ENCODE data around the gene MRPS9.

MRPS9 gene

GRCh38 chr2:105056245-105056644, 18.4 kb downstream of the MRPS9 start:
- Histone ChIP-seq H3K4me3 (ENCODE audit: insufficient read depth, low read length, poor library complexity, severe bottlenecking) (no peak overlapping the region), H2AFZ (ENCODE audit: low read depth, low read length, severe bottlenecking) (no peak overlapping the region), H3K79me2 (ENCODE audit: insufficient read depth, low read length) (peaks cover 18% of the 10 kb centered on the region; the same call in 1 of the 2 replicates), H3K27me3 (ENCODE audit: low read length) (no peaks in the 10 kb centered on the region), H4K20me1 (ENCODE audit: low read depth, low read length) (no peaks in the 10 kb centered on the region), H3F3A (ENCODE audit: insufficient read depth) (no peaks in the 10 kb centered on the region), H3K36me3 (ENCODE audit: low read length) (peaks cover 5% of the 10 kb centered on the region; the same call in 1 of the 2 replicates), H3K9me3 (ENCODE audit: insufficient read depth, low read length) (no peaks in the 10 kb centered on the region), H3K27ac (ENCODE audit: low read depth, low read length) (no peak overlapping the region), H3K9ac (ENCODE audit: low read length) (no peak overlapping the region), H3K4me2 (ENCODE audit: low read depth, low read length, poor library complexity, severe bottlenecking) (no peak overlapping the region), H3K9me2 (replicated peaks; ENCODE audit: insufficient read depth, low read length) (no peaks in the 10 kb centered on the region)
- TF ChIP-seq, protein P1, sequence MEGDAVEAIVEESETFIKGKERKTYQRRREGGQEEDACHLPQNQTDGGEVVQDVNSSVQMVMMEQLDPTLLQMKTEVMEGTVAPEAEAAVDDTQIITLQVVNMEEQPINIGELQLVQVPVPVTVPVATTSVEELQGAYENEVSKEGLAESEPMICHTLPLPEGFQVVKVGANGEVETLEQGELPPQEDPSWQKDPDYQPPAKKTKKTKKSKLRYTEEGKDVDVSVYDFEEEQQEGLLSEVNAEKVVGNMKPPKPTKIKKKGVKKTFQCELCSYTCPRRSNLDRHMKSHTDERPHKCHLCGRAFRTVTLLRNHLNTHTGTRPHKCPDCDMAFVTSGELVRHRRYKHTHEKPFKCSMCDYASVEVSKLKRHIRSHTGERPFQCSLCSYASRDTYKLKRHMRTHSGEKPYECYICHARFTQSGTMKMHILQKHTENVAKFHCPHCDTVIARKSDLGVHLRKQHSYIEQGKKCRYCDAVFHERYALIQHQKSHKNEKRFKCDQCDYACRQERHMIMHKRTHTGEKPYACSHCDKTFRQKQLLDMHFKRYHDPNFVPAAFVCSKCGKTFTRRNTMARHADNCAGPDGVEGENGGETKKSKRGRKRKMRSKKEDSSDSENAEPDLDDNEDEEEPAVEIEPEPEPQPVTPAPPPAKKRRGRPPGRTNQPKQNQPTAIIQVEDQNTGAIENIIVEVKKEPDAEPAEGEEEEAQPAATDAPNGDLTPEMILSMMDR (IDR thresholded peaks at IDR 0.05; ENCODE audit: insufficient read depth, low read length, poor library complexity, severe bottlenecking), result no peak
- TF ChIP-seq EZH2phosphoT487 (conservative IDR thresholded peaks at IDR 0.05; ENCODE audit: low read length), result no peak

- Histone ChIP-seq H3K4me2 (ENCODE audit: low read depth, low read length, poor library complexity, severe bottlenecking) (no peak overlapping the region), H2AFZ (ENCODE audit: low read depth, low read length, severe bottlenecking) (no peak overlapping the region), H3K9me3 (ENCODE audit: insufficient read depth, low read length) (no peaks in the 10 kb centered on the region), H3K9me2 (replicated peaks; ENCODE audit: insufficient read depth, low read length) (no peaks in the 10 kb centered on the region), H3K27me3 (ENCODE audit: low read length) (no peaks in the 10 kb centered on the region), H3K79me2 (ENCODE audit: insufficient read depth, low read length) (peaks cover 18% of the 10 kb centered on the region; the same call in 1 of the 2 replicates), H3K36me3 (ENCODE audit: low read length) (peaks cover 5% of the 10 kb centered on the region; the same call in 1 of the 2 replicates), H3K27ac (ENCODE audit: low read depth, low read length) (no peak overlapping the region), H4K20me1 (ENCODE audit: low read depth, low read length) (no peaks in the 10 kb centered on the region), H3K9ac (ENCODE audit: low read length) (no peak overlapping the region), H3F3A (ENCODE audit: insufficient read depth) (no peaks in the 10 kb centered on the region), H3K4me3 (ENCODE audit: insufficient read depth, low read length, poor library complexity, severe bottlenecking) (no peak overlapping the region)
- TF ChIP-seq, protein P1 (IDR thresholded peaks at IDR 0.05; ENCODE audit: insufficient read depth, low read length, poor library complexity, severe bottlenecking), result no peak
- no peak for TF ChIP-seq EZH2phosphoT487 (conservative IDR thresholded peaks at IDR 0.05; ENCODE audit: low read length)
Measured at GRCh38 chr2:105057005-105057404, 19.1 kb downstream of the MRPS9 start.

DNA sequence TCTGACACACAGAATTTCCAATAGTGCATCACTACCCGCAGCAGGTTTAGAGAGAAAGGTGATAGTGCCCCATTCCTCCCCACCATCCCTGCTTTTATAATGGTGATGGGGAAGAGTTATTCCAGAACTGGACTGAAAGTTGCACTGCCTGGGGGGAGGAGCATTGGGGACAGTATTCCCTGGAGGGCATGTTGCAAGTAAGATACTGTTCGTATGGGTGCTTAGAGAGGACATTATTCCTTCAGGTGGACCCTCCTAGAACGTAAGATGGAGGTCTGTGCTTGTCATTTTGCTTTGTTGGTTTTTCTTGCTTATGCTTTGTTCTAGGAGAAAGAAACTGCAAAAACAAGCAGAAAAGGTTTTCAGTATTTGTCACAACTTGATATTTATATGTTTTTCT, 23.7 kb downstream of the MRPS9 start:
- H3K4me3 ChIP-seq (ENCODE audit: insufficient read depth, low read length, poor library complexity, severe bottlenecking), result no peak overlapping the region
- H3K9ac ChIP-seq (ENCODE audit: low read length), result no peak overlapping the region
- no peaks in the 10 kb centered on the region for H3K9me2 ChIP-seq (replicated peaks; ENCODE audit: insufficient read depth, low read length)
- no peaks in the 10 kb centered on the region for H3K27me3 ChIP-seq (ENCODE audit: low read length)
- H3K27ac ChIP-seq (ENCODE audit: low read depth, low read length), result no peak overlapping the region
- no peaks in the 10 kb centered on the region; the same call in 1 of the 2 replicates for H3K79me2 ChIP-seq (ENCODE audit: insufficient read depth, low read length)
- H2AFZ ChIP-seq (ENCODE audit: low read depth, low read length, severe bottlenecking), result no peak overlapping the region
- no peaks in the 10 kb centered on the region for H3K36me3 ChIP-seq (ENCODE audit: low read length)
- no peaks in the 10 kb centered on the region for H3F3A ChIP-seq (ENCODE audit: insufficient read depth)
- no peaks in the 10 kb centered on the region for H4K20me1 ChIP-seq (ENCODE audit: low read depth, low read length)
- no peaks in the 10 kb centered on the region for H3K9me3 ChIP-seq (ENCODE audit: insufficient read depth, low read length)
- TF ChIP-seq, protein P1 (IDR thresholded peaks at IDR 0.05; ENCODE audit: insufficient read depth, low read length, poor library complexity, severe bottlenecking), result no peak
- TF ChIP-seq EZH2phosphoT487 (conservative IDR thresholded peaks at IDR 0.05; ENCODE audit: low read length), result no peak
- H3K4me2 ChIP-seq (ENCODE audit: low read depth, low read length, poor library complexity, severe bottlenecking), result no peak overlapping the region
